NCI-H1417 treated with DMSO at 0.1 percent for 48 hours (cell line): ENCODE results near the gene KRTAP19-2.
A peak's percentile ranks its signal among the peaks of the same experiment; 100 is the strongest.
"Not testable (repeated sequence)": the region's sequence is repeated elsewhere in the genome, so short reads cannot be mapped to it uniquely, and the experiment has no call there.

Source experiments
- DNase-seq: peaks from one replicate; lab custom pipeline; 2025; lab: John Stamatoyannopoulos, UW

The KRTAP19-2 gene, protein sequence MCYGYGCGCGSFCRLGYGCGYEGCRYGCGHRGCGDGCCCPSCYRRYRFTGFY

DNA sequence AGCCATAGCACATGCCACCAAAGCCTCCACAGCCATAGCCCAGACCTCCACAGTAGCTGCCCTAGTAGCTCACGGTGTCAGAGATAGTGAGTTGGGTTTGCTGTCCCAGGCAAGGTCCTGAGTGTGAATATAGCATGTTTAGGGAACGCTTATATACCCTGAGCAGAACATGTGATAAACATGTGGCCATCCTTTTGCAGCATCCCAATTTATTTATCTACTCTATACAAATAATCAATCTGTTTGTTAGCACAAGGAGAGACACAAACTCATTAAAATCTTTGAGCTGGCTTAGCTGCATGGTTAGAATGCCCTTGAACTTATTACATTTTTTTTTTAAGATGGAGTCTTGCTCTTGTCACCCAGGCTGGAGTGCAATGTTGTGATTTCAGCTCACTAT lies at the start of gene KRTAP19-2:
Gene KRTAP19-2 (minus strand): TSS at position 101 of the 400 bp plus-strand sequence. CDS start 88 bp downstream, at position 13.
- no peak for DNase-seq

DNA sequence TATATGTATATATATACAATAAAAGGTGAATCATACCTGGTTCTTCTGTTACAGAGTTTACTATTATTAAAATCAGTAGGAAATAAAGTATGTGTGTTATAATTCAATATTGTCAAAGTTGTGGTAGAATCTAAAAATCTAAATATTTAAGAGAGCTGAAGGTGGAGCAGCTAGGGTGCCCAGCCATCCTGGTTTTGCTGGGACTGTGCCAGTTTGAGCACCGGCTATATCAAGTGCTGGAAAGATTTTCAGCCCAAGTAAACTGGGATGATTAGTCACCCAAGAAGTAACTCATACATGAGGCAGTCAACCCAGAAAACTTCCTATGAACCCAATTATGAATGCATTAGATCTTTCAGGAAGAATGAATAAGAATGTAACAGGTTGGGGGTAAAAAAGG lies 31.6 kb upstream of the KRTAP19-2 start:
- no peak for DNase-seq

DNA sequence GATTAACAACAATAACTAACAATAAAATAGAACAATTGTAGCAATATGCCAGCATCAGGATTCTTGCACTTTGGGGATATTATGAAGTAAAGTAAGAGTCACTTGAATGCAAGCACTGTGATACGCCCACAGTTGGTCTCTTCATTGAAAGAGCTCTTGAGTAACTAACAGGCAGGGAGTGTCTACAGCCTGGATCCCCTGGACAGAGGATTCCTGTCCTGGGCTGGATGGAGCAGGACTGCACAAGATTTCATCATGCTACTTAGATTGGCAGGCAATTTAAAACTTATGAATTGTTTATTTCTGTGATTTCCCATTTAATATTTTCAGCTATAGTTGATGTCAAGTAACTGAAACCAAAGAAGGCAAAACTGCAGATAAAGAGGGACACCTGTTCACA lies 28.4 kb upstream of the KRTAP19-2 start:
- DNase-seq = no peak

DNA sequence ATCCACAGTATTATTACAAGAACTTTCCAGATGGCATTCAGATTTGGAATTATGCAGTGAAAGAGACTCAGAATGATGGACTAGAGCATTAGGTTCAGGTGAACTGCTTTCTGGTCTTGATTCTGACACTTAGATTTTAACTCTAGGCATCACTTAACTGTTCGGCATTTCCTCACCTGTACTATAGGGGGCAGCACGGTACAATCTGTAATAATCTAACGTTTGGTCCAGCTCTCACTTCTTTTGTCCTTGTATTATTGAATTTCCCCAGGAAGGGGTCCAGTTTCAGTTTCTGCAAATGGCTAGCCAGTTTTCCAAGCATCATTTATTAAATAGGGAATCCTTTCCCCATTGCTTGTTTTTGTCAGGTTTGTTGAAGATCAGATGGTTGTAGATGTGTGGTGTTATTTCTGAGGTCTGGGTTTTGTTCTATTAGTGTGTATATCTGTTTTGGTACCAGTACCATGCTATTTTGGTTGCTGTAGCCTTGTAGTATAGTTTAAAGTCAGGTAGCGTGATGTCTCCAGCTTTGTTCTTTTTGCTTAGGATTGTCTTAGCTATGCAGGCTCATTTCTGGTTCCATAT lies 18.5 kb upstream of the KRTAP19-2 start:
- not testable (repeated sequence) for DNase-seq

DNA sequence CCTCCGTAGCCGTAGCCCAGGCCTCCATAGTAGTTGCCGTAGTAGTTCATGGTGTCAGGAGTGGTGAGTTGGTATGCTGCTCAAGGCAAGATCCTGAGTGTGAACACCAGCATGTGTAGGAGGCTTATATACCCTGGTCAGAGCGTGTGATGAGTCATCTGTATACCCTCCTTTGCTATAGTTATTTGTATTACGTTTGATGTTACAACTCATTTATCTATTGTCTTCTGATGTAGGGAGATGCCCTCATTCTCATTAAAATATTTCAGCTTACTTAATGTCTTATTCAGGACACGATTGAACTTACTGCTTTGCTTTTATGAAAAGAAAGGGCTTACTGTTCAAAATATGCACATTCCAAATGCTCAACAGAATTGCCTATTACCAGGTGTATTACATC lies 14.8 kb upstream of the KRTAP19-2 start, which contains the start of gene KRTAP19-5:
Gene KRTAP19-5 (minus strand): TSS at position 101 of the 400 bp plus-strand sequence. CDS start 51 bp downstream, at position 50.
- no peak for DNase-seq

DNA sequence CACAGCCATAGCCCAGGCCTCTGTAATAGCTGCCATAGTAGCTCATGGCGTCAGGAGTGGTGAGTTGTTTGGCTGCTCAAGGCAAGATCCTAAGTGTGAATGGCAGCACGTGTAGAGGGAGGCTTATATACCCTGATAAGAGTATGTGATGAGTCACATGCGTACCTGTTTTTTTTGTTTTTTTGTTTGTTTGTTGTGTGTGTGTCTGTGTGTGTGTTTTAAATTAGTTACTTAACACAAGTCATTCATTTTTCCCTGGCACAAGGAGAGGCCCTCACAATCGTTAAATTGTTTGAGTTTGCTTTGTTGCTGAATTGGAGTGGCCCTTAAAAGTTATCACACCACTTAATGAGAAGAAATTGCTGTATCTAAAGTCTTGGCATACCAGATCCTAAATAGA lies 9.8 kb upstream of the KRTAP19-2 start, which contains the start of gene KRTAP19-4:
Gene KRTAP19-4 (minus strand): TSS at position 101 of the 400 bp plus-strand sequence. CDS start 55 bp downstream, at position 46.
- DNase-seq = no peak

DNA sequence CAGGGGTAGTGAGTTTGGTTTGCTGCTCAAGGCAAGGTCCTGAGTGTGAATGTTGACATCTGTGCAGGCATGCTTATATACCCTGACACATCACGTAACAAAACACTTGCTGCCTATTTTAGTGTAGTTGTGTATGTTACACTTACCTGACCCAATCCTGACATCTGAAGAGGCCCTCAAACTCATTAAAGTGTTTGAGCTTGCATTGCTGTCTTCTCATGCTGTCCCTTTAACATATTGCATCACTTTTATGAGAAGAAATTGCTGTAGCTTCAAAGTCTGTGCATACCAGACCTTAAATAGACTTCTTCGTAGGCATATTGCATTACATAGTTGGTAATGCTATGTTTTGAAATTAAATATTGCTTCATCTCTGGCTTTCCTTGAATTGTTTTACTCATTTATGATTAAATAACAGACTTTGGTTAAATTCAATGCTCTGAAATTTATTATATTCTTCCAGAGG lies 4.8 kb upstream of the KRTAP19-2 start, which contains the start of gene KRTAP19-3:
Gene KRTAP19-3 (minus strand): TSS at position 51 of the 466 bp plus-strand sequence. CDS start 56 bp downstream, outside the sequence.
- DNase-seq = no peak

DNA sequence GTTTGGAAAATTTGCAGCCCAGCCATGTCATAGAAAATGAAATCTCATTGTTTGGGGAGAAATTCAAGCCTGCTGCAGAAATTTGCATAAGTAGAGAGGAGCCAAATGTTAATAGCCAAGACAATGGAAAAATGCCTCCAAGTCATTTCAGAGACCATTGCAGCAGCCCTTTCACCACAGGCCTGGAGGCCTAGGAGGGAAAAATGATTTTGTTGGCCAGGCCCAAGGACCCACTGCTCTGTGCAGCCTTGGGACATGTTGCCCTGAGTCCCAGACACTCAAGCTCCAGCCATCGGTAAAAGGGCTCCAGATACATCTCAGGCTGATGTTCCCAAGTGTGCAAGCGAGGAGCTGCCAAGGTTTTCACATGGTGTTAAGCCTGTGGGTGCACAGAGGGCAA lies 1.1 kb downstream of the KRTAP19-2 start:
- no peak for DNase-seq

DNA sequence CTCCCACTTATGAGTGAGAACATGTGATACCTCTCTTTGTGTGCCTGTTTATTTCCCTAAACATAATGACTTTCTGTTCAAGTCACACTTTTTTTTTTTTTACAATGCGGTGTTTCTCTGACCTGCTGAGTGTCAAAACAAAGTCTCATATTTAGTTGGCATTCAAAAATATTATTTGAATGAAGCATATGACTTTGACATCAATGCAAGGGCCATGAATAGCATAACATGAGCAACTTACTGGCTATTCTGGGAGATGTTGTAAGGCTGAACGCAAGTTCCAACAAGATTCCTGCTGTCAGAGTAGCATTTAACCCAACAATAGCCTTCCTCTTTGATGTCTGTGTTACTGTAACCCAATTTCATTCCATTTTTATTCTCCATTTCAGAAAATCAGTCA lies 5.1 kb downstream of the KRTAP19-2 start:
- no peak for DNase-seq

DNA sequence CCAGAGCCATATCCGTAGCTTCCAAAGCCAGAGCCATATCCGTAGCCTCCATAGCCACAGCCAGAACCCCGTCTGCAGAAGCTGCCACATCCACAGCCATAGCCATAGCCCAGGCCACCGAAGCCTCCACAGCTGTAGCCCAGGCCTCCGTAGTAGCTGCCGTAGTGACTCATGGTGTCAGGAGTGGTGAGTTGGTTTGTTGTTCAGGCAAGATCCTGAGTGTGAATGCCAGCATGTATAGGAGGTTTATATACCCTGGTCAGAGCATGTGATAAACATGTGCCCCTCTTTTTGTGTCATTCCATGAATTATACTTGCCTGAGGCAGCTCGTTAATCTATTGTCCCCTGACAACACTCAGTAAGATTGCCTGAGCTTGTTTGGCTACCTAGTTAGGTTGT lies 7.1 kb downstream of the KRTAP19-2 start, which contains the start of gene KRTAP19-1:
Gene KRTAP19-1 (minus strand): TSS at position 223 of the 400 bp plus-strand sequence. CDS start 50 bp downstream, at position 173.
- DNase-seq = no peak

DNA sequence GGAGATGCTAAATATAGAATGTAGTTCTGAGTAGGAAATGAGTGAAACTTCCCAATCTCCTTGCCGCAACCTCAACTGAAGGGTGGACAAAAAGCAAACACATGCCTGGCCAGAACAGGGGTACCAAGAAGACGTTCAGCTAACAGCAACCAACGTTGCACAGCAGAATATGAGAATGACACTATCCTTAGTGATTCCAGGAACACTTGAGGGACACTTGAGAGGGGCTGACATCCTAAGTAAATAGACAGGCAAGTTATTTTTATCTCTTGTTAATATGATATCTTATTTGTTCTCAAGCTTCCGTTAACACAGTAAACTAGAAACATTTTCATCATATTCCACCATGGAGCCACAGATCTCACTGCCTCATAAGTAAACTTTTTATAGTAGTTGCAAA lies 8.0 kb downstream of the KRTAP19-2 start:
- DNase-seq = no peak

DNA sequence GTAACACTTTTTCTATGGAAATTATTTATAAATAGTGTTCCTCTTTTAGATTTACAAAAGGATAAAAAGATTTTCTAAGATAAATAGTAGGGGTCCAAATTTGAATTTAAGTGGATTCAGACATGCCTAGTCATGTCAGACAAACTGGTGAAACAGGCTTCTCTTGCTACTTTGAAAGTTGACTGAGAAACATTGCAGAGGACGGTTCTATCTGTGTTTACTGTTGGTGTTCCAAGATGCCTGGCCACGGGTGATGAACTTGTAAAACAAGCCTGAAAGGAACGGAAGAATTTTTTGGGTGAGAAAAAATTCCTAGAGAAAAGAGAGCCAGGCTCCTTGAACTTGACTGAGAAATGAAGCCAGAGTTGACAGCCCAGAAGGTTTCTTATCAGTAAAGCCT lies 9.2 kb downstream of the KRTAP19-2 start:
- peak; percentile 14 for DNase-seq

DNA sequence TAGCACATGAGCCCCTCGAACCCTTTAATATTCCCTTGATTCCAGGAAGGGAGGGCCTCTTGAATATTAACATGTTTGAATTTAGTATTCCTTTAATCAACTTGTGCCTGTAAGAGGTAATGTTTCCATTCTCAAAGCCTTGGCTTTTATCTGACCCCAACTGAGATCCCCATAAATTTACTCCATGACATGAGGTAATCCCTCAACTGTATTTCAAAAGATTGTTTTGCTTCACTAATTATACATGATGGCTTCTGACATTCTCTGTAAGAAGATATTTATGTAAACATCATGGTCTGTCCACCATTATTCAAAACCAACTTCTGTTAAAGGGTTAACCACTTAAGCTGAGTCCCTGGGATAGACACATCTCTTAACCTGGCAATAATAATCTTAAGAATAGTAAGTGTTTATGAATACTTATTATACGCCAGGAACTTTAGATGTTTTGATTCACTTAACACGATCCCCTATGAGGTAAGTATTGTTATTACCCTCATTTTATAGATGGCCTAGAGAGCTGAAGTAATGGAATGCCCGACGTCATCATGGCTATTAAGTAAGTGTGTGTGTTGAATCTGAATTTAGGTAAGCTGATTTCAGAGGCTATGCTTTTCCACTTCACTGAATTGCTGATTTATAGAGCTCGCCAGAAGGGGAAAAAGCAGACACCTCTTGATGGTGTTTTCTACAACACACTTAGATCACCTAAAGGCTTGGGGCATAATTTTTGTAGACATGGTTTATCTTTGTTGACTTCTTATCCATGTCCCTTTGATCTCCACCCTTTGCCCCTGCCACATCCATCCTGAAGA lies 18.1 kb downstream of the KRTAP19-2 start:
- no peak for DNase-seq

DNA sequence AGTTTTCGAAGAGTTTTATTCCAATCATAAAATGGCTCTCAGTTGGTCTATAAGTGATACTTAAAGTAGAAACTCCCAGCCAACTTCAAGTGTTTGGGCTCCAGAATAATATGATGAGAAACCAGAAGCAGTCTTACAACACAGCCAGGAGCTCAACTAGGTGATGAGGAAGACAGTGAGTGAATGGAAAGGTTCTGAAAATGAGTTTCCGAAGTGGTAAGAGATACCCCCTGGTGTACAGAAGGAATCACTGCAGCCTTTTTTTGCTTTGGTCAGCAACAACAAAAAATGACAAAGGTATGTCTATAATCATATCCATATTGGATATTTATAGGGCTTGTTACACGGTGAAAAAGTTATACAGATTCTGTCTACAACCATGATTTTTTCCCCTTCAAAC lies 23.5 kb downstream of the KRTAP19-2 start:
- DNase-seq = no peak

DNA sequence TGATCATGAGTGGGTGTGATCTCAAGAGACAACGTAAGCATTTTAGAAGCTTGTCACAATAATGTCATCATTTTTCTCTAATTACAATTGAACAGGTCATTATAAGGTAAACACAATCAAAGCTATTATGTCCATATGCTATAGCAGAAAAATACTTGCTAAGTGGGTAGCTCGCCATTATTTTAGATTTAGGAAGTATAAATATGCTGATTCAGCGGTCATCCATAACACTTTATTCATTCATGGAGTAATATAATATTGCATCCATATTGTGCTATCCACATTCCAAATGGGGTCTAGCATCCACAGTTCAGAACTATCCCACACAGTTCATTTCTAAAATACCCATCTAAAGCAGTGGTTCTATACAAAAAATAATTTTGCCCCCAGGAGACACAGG lies 38.7 kb downstream of the KRTAP19-2 start:
- DNase-seq = no peak

DNA sequence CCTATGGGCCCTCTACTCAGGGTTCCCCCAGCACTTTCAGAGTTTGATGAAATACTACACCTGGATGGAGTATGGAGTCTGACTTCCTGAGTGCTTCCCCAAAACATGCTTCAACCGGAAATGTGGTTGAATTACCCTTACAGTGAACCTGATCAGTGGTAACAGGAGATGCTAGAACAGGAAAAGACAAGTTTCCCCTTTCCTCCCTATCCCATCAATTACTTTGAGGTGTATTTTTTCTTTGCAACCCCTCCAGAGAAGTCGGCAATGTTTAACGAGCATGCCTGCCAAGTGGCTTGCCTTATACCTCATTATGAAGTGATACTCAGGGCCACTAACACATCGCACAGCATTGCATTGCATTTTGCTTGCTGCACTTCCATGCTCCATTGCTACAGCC lies 40.2 kb downstream of the KRTAP19-2 start:
- DNase-seq = no peak

DNA sequence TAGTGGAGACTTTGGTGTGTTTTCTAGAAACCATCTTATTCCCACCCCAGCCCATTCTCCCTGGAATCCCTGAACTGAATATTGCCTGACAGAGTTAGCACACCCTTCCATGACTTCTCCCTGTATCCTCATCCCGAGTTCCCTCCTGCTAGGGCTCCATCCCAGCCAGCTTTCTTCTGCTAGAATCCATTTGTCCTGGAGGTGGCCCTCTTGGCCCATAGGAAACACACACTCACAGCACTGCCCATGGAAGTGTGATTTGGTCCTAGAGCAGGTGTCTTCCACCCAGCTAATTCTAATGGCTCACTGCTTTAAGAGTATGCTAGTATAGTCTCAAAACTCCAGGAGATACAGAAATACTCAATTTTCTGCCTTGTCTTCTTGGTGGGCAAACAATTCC lies 43.0 kb downstream of the KRTAP19-2 start:
- DNase-seq = no peak

DNA sequence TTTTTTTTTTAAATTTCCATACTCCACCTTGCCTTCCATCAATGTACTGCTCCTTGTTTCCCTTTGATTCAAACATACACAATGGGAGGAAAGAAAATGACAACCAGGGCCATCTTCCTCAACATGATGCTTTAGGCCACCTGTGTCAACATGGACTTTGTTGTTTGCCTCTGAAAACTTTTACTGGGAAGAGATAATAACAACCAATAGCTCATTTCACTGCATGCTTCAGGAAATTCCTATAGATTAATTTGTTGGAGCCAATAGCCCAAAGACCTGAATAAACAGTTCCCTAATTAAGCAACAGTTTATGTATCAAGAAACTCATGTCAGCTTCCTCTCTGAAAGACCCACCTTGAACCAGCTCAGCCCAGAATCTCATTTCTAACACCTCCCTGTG lies 44.0 kb downstream of the KRTAP19-2 start:
- no peak for DNase-seq

DNA sequence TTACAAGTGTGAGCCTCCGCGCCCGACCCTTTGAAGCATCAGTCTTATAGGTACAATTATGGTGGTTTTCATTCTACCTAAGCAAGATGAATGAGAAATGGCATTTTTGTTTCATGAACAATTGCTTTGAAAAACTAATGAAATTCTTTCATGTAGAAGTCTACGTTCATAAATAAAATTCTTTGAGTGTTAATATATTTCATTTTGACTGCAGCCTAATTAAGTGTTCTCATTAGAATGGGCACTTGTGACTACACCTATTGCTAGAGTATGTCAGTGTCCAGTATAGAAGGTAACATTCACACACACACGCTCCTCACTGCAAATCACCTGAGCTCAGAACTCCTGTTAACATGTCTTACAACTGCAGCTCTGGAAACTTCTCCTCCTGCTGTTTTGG lies 47.3 kb downstream of the KRTAP19-2 start, which contains the start of gene KRTAP15-1:
Gene KRTAP15-1 (plus strand): TSS at position 301 of the 400 bp plus-strand sequence. CDS start 53 bp downstream, at position 354.
- DNase-seq = no peak
